ENCODE measurements around the gene DIDO1. TPM values are rescaled to one million over a fixed set of nuclear protein-coding genes. Genes with fewer than 3 reads are reported as not detected.

DIDO1 gene
- total and polyA plus RNA-seq, 2 of the 13 experiments (the other 11 are each of a cell fraction or from before 2014, with no cell fraction given), result 75.0 to 75.1 TPM

- TF ChIP-seq, protein P1, sequence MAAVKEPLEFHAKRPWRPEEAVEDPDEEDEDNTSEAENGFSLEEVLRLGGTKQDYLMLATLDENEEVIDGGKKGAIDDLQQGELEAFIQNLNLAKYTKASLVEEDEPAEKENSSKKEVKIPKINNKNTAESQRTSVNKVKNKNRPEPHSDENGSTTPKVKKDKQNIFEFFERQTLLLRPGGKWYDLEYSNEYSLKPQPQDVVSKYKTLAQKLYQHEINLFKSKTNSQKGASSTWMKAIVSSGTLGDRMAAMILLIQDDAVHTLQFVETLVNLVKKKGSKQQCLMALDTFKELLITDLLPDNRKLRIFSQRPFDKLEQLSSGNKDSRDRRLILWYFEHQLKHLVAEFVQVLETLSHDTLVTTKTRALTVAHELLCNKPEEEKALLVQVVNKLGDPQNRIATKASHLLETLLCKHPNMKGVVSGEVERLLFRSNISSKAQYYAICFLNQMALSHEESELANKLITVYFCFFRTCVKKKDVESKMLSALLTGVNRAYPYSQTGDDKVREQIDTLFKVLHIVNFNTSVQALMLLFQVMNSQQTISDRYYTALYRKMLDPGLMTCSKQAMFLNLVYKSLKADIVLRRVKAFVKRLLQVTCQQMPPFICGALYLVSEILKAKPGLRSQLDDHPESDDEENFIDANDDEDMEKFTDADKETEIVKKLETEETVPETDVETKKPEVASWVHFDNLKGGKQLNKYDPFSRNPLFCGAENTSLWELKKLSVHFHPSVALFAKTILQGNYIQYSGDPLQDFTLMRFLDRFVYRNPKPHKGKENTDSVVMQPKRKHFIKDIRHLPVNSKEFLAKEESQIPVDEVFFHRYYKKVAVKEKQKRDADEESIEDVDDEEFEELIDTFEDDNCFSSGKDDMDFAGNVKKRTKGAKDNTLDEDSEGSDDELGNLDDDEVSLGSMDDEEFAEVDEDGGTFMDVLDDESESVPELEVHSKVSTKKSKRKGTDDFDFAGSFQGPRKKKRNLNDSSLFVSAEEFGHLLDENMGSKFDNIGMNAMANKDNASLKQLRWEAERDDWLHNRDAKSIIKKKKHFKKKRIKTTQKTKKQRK (IDR thresholded peaks at IDR 0.05; ENCODE audit: low read length), result no peak
- TF ChIP-seq GTF3A (CRISPR knock-in tag; conservative IDR thresholded peaks at IDR 0.05) (no peak), KLF9 (CRISPR knock-in tag; IDR thresholded peaks at IDR 0.05; ENCODE audit: low read depth) (no peak), RORA (CRISPR knock-in tag; IDR thresholded peaks at IDR 0.05) (no peak), RFX3 (CRISPR knock-in tag; IDR thresholded peaks at IDR 0.05) (no peak), ZBTB14 (CRISPR knock-in tag; IDR thresholded peaks at IDR 0.05) (no peak), ZXDC (CRISPR knock-in tag; IDR thresholded peaks at IDR 0.05) (no peak), ZMYM4 (CRISPR knock-in tag; IDR thresholded peaks at IDR 0.05) (0 out of 2 replicates have a peak, but pooled peaks have one; percentile 22), ZNF672 (CRISPR knock-in tag; IDR thresholded peaks at IDR 0.05) (no peak), SMC3 (IDR thresholded peaks at IDR 0.05; ENCODE audit: low read length) (peak; percentile 76), MBNL3 (CRISPR knock-in tag; conservative IDR thresholded peaks at IDR 0.05) (no peak)
- TF ChIP-seq, protein P2, sequence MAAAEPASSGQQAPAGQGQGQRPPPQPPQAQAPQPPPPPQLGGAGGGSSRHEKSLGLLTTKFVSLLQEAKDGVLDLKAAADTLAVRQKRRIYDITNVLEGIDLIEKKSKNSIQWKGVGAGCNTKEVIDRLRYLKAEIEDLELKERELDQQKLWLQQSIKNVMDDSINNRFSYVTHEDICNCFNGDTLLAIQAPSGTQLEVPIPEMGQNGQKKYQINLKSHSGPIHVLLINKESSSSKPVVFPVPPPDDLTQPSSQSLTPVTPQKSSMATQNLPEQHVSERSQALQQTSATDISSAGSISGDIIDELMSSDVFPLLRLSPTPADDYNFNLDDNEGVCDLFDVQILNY (CRISPR knock-in tag; conservative IDR thresholded peaks at IDR 0.05), result 0 out of 2 replicates have a peak, but pooled peaks have one; percentile 17
- TF ChIP-seq, protein P3, sequence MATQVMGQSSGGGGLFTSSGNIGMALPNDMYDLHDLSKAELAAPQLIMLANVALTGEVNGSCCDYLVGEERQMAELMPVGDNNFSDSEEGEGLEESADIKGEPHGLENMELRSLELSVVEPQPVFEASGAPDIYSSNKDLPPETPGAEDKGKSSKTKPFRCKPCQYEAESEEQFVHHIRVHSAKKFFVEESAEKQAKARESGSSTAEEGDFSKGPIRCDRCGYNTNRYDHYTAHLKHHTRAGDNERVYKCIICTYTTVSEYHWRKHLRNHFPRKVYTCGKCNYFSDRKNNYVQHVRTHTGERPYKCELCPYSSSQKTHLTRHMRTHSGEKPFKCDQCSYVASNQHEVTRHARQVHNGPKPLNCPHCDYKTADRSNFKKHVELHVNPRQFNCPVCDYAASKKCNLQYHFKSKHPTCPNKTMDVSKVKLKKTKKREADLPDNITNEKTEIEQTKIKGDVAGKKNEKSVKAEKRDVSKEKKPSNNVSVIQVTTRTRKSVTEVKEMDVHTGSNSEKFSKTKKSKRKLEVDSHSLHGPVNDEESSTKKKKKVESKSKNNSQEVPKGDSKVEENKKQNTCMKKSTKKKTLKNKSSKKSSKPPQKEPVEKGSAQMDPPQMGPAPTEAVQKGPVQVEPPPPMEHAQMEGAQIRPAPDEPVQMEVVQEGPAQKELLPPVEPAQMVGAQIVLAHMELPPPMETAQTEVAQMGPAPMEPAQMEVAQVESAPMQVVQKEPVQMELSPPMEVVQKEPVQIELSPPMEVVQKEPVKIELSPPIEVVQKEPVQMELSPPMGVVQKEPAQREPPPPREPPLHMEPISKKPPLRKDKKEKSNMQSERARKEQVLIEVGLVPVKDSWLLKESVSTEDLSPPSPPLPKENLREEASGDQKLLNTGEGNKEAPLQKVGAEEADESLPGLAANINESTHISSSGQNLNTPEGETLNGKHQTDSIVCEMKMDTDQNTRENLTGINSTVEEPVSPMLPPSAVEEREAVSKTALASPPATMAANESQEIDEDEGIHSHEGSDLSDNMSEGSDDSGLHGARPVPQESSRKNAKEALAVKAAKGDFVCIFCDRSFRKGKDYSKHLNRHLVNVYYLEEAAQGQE (IDR thresholded peaks at IDR 0.05; ENCODE audit: borderline replicate concordance in 1 of 2, low read depth in 1 of 2, low read length in 2 of 2), result no peak
- TF ChIP-seq, protein P4, sequence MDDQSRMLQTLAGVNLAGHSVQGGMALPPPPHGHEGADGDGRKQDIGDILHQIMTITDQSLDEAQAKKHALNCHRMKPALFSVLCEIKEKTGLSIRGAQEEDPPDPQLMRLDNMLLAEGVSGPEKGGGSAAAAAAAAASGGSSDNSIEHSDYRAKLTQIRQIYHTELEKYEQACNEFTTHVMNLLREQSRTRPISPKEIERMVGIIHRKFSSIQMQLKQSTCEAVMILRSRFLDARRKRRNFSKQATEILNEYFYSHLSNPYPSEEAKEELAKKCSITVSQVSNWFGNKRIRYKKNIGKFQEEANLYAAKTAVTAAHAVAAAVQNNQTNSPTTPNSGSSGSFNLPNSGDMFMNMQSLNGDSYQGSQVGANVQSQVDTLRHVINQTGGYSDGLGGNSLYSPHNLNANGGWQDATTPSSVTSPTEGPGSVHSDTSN (CRISPR knock-in tag; IDR thresholded peaks at IDR 0.05; ENCODE audit: borderline replicate concordance), result no peak
Measured at GRCh38 chr20:62921119-62921687, 5.1 kb downstream of the DIDO1 start (continued).

All from HepG2 (cell line).